IMR-90 (cell line): ENCODE measurements around the gene CELSR1.

Experiments
- BHLHE40 ChIP-seq: fragments of 150-350 bp; IDR thresholded peaks from 2 replicates; pipeline ENCODE4 v1.6.1; 2016; ENCODE audit warnings: mild to moderate bottlenecking, low read depth, low read length
- CEBPB ChIP-seq: IDR thresholded peaks from 2 replicates; pipeline ENCODE4 v1.6.1; 2012; ENCODE audit warnings: low read depth, low read length, improper control_type of control experiment
- MAFK ChIP-seq: IDR thresholded peaks from 2 replicates; pipeline ENCODE4 v1.6.1; 2012; ENCODE audit warnings: low read depth, low read length, improper control_type of control experiment
- MXI1 ChIP-seq: IDR thresholded peaks from 2 replicates; pipeline ENCODE4 v1.6.1; 2012; ENCODE audit warnings: low read depth, mild to moderate bottlenecking, low read length, moderate library complexity, borderline replicate concordance
- POLR2A ChIP-seq: IDR thresholded peaks from 2 replicates; pipeline ENCODE4 v1.6.1; 2012; ENCODE audit warnings: mild to moderate bottlenecking, low read depth, low read length
- RAD21 ChIP-seq: IDR thresholded peaks from 2 replicates; pipeline ENCODE4 v1.6.1; 2012; ENCODE audit warnings: low read length, improper control_type of control experiment
- RCOR1 ChIP-seq: IDR thresholded peaks from 2 replicates; pipeline ENCODE4 v1.6.1; 2012; ENCODE audit warnings: mild to moderate bottlenecking, low read length, improper control_type of control experiment; ENCODE audit not compliant: insufficient replicate concordance
- SMC3 ChIP-seq: fragments of 150-350 bp; IDR thresholded peaks from 2 replicates; pipeline ENCODE4 v1.6.1; 2016; ENCODE audit warnings: low read depth, mild to moderate bottlenecking, antibody characterized with exemption, low read length, moderate library complexity
- TF ChIP-seq, protein P1 (sequence below): conservative IDR thresholded peaks from 2 replicates; pipeline ENCODE4 v1.5.1; 2012; ENCODE audit warnings: mild to moderate bottlenecking, low read depth, low read length, improper control_type of control experiment

DNA sequence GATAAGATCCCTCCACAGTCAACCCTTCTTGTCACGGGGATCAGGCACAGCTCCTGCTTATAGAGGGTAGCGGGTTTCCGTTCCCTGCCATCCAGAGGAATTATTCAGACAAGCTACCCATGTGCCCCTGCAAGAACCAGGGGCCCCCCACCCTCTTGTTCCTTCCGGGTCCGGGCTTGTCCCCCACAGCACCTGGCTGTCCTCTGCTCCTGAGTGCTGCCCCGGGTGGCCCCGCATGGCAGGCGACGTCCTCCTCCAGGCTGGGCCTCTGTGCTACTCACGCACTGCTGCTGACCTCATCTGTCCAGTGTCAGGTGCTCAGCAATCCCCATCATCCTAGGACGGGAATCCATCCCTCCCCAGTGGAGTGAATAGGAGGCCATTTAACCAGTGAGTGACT lies 24.7 kb downstream of the CELSR1 start:
- TF ChIP-seq SMC3 (no peak), POLR2A (no peak), MXI1 (no peak), CEBPB (no peak), RCOR1 (no peak), MAFK (no peak), BHLHE40 (no peak), RAD21 (no peak)
- TF ChIP-seq, protein P1, sequence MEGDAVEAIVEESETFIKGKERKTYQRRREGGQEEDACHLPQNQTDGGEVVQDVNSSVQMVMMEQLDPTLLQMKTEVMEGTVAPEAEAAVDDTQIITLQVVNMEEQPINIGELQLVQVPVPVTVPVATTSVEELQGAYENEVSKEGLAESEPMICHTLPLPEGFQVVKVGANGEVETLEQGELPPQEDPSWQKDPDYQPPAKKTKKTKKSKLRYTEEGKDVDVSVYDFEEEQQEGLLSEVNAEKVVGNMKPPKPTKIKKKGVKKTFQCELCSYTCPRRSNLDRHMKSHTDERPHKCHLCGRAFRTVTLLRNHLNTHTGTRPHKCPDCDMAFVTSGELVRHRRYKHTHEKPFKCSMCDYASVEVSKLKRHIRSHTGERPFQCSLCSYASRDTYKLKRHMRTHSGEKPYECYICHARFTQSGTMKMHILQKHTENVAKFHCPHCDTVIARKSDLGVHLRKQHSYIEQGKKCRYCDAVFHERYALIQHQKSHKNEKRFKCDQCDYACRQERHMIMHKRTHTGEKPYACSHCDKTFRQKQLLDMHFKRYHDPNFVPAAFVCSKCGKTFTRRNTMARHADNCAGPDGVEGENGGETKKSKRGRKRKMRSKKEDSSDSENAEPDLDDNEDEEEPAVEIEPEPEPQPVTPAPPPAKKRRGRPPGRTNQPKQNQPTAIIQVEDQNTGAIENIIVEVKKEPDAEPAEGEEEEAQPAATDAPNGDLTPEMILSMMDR: no peak
